Mucosa of descending colon (tissue), 3 donors: ENCODE measurements around the gene TUBGCP6. TPM values are rescaled to one million over a fixed set of nuclear protein-coding genes. Genes with fewer than 3 reads are reported as not detected.
"Not testable (repeated sequence)": the region's sequence is repeated elsewhere in the genome, so short reads cannot be mapped to it uniquely, and the experiment has no call there.

ENCODE experiments used
- ATAC-seq: fragments of 200-7000 bp; cut with Tn5 transposase; one replicate; pipeline ENCODE4 v1.9.1; 2020; ENCODE audit warnings: mild to moderate bottlenecking, moderate library complexity
- DNase-seq, 3 donors: peaks; one replicate each; pipeline ENCODE4 v3.0.0-alpha.2; 2020
- H3K36me3 ChIP-seq: fragments of 200-600 bp; one replicate; pipeline ENCODE4 v1.8.0; 2021; ENCODE audit warnings: low read depth, mild to moderate bottlenecking
- H3K4me1 ChIP-seq: fragments of 200-600 bp; one replicate; pipeline ENCODE4 v1.8.0; 2021; ENCODE audit warnings: low read depth, mild to moderate bottlenecking
- H3K4me3 ChIP-seq: fragments of 200-600 bp; one replicate; pipeline ENCODE4 v1.8.0; 2021; ENCODE audit warnings: mild to moderate bottlenecking
- H3K9me3 ChIP-seq: fragments of 200-600 bp; one replicate; pipeline ENCODE4 v1.8.0; 2021; ENCODE audit warnings: mild to moderate bottlenecking
- CTCF ChIP-seq: fragments of 200-600 bp; IDR thresholded peaks from one replicate; pipeline ENCODE4 v1.8.0; 2022; ENCODE audit warnings: antibody characterized with exemption, mild to moderate bottlenecking
- intact Hi-C, 2 donors: fragments of 100-400 bp; cut with DNase I in 1 of 2; cut with micrococcal nuclease in 1 of 2; formaldehyde crosslinking; loops; one replicate each; pipeline versions ENCODE4 v1.11.0 to v1.11.1; 2022; cut with DNase I, micrococcal nuclease
- total RNA-seq, 3 donors: library from RNA; stranded (reverse); fragmentation: NEBNext Ultra II Directional in 2 of 3; extraction: Animal tissue kit (Norgen Biotek cat#: 25700) in 2 of 3; gene quantifications; one replicate each; pipeline versions ENCODE4 v1.2.1 to v1.2.4, GENCODE V29; 2021 to 2023
- donor health status: DM: no; HTN: no; CAD: no; lungs with moderate emphysema.
- donor health status: DM: no; HTN: no; CAD: no.
- donor health status: DM: no; HTN: yes; CAD: no.

TUBGCP6 gene
- total RNA-seq, 3 donors from 2014 or later = 34.5 to 41.6 (median 40.5) TPM

- intact Hi-C loops = no loop called here
- ATAC-seq (no peak), DNase-seq (peak in 1 of 3 donors; percentile 38)
- H3K4me3 ChIP-seq = no peak within 1 kb of the TSS
- no peaks in the 10 kb centered on the region for H3K36me3 ChIP-seq
- peaks cover 2% of the 10 kb centered on the region for H3K4me1 ChIP-seq
- no peak for TF ChIP-seq CTCF
- H3K9me3 ChIP-seq = no peaks in the 10 kb centered on the region
Observed at GRCh38 chr22:50170453-50171318, 74.1 kb downstream of the TUBGCP6 start, which contains the start of gene PANX2. Gene PANX2, plus strand, starts transcription at chr22:50170731. Its CDS starts 0 bp downstream, at chr22:50170731.

GRCh38 chr22:50169774-50170341 lies 75.0 kb downstream of the TUBGCP6 start:
- ATAC-seq = peak; percentile 26
- TF ChIP-seq CTCF = no peak
- intact Hi-C loops = no loop called here
- peak in 1 of 3 donors; percentile 43 for DNase-seq
- Histone ChIP-seq H3K4me3 (no peak overlapping the region), H3K36me3 (no peaks in the 10 kb centered on the region), H3K9me3 (no peaks in the 10 kb centered on the region), H3K4me1 (peaks cover 2% of the 10 kb centered on the region)

GRCh38 chr22:50169181-50169759 lies 75.6 kb downstream of the TUBGCP6 start:
- ATAC-seq (no peak), DNase-seq (peak in 1 of 3 donors; percentile 43)
- H3K4me1 ChIP-seq = peaks cover 2% of the 10 kb centered on the region
- H3K9me3 ChIP-seq = no peaks in the 10 kb centered on the region
- H3K36me3 ChIP-seq = no peaks in the 10 kb centered on the region
- TF ChIP-seq CTCF = no peak
- no peak overlapping the region for H3K4me3 ChIP-seq
- intact Hi-C loops = no loop called here

GRCh38 chr22:50168490-50169180 lies 76.2 kb downstream of the TUBGCP6 start:
- H3K9me3 ChIP-seq, intact Hi-C loops, H3K4me3 ChIP-seq, DNase-seq, H3K4me1 ChIP-seq, H3K36me3 ChIP-seq, ATAC-seq: not testable (repeated sequence)

- TF ChIP-seq CTCF = no peak
- no peak for ATAC-seq
- H3K4me1 ChIP-seq = peaks cover 2% of the 10 kb centered on the region
- intact Hi-C loops = no loop called here
- no peak overlapping the region for H3K4me3 ChIP-seq
- H3K9me3 ChIP-seq = no peaks in the 10 kb centered on the region
- DNase-seq = no peak
- no peaks in the 10 kb centered on the region for H3K36me3 ChIP-seq
Observed at GRCh38 chr22:50167689-50168489, 76.9 kb downstream of the TUBGCP6 start.

Other genes with a start within 250 kb of the TUBGCP6 start
- under 1 TPM in 2 of 3 donors, not detected in 1; 0.09 to 0.43 TPM for gene IL17REL, start 232.3 kb downstream of the TUBGCP6 start, total RNA-seq
- not detected for gene TTLL8, start 186.7 kb downstream of the TUBGCP6 start, total RNA-seq
- under 1 TPM in 1 of 3 donors, not detected in 2; 0.16 TPM for gene MLC1, start 159.6 kb downstream of the TUBGCP6 start, total RNA-seq
- 1 to 10 TPM in 1 of 3 donors, under 1 TPM in 2; 0.29 to 1.0 (median 0.49) TPM for gene MOV10L1, start 155.0 kb downstream of the TUBGCP6 start, total RNA-seq
- gene PANX2, start 74.3 kb downstream of the TUBGCP6 start, total RNA-seq = under 1 TPM in 1 of 3 donors, not detected in 2; 0.44 TPM
- gene TRABD, start 59.1 kb downstream of the TUBGCP6 start, total RNA-seq = 10 to 100 TPM; 36.8 to 52.6 (median 42.7) TPM
- 10 to 100 TPM; 21.5 to 23.8 (median 23.1) TPM for gene SELENOO, start 44.0 kb downstream of the TUBGCP6 start, total RNA-seq
- gene HDAC10, start 6.2 kb upstream of the TUBGCP6 start, total RNA-seq = 10 to 100 TPM; 39.5 to 66.3 (median 47.8) TPM
- 1 to 10 TPM; 2.3 to 6.5 (median 5.2) TPM for gene MAPK12, start 16.7 kb upstream of the TUBGCP6 start, total RNA-seq
- gene MAPK11, start 25.4 kb upstream of the TUBGCP6 start, total RNA-seq = 1 to 10 TPM; 1.8 to 4.3 (median 3.2) TPM
- 100 to 1,000 TPM; 232 to 318 (median 250) TPM for gene PLXNB2, start 62.6 kb upstream of the TUBGCP6 start, total RNA-seq
- gene DENND6B, start 82.0 kb upstream of the TUBGCP6 start, total RNA-seq = 1 to 10 TPM; 2.8 to 6.3 (median 5.2) TPM
- gene PPP6R2, start 98.3 kb upstream of the TUBGCP6 start, total RNA-seq = 10 to 100 TPM; 54.3 to 61.7 (median 58.8) TPM
- gene SBF1, start 230.0 kb upstream of the TUBGCP6 start, total RNA-seq = 10 to 100 TPM; 76.1 to 91.9 (median 84.3) TPM
- 1 to 10 TPM in 2 of 3 donors, under 1 TPM in 1; 0.95 to 3.9 (median 1.4) TPM for gene ADM2, start 236.5 kb upstream of the TUBGCP6 start, total RNA-seq
- gene MIOX, start 241.8 kb upstream of the TUBGCP6 start, total RNA-seq = not detected